ENCODE results near the gene B4GALT3.

- TF ChIP-seq CTCF (IDR thresholded peaks at IDR 0.05) (no peak), EZH2 (IDR thresholded peaks at IDR 0.05) (no peak)
These were observed 23.9 kb upstream of the B4GALT3 start for GRCh38 chr1:161200992-161201835.

Measured in neural progenitor cell (in vitro differentiated cells).